G401.6 (cell line): Measurements from ENCODE around the gene RAB11FIP3.

Experiments
- FAIRE-seq: peaks from 2 replicates; lab custom pipeline; 2012; peaks lifted over from hg19 to GRCh38; lab: Jason Lieb, UNC

RAB11FIP3 gene

DNA sequence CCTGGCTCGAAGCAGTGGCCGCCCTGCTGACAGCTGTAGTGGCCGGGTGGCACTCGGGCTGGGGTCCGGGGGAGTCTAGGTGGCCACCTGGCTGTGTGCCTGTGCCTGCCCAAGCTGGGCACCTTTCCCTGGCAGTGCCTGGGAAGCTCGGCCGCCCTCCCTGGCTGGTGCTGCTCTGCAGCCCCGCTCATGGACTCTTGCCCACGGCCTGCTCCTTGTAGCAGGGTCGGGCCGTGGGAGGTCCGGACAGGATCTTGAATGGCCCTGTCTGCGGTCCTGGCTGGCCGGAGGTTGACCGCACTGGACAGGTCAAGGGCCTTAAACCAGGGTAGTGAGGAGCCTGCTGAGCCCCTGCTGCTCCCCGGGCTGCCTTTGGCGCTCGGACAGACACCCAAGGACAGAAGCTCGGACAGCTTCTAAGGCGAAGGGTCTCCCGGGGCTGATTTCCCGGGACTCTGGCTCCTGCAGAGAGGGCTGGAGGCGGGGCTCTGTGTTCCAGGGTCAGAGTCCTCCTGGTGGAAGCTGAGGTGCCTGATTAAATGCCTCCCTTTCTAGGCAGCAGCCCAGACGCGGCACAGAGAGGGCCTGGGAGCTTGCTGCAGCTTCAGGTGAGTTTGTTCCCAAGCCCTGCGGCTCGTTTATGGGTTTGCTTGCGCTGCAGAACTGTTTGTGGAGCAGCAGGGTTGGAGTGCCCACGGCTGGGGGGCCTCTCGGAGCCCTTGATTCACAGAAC lies 108.1 kb downstream of the RAB11FIP3 start:
- FAIRE-seq, result no peak

DNA sequence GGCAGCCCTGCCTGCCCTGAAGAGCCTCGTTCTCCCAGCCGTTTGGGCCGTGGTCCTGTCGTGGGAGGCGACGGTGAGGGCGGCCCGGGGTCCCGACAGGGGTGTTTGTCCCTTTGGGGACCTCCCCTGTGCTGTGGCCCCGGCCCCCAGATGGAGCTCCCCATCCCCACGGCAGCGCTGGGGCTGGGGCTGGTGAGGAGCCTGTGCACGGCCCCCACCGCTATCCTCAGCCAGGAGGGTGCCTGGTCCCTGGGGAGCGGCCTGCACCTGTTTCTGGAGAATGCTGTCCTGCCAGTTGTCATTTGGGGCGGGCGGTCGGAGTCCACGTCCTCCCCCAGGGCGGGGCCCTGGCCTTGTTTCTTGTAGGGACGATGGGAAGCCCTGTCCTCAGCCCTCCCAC lies 108.7 kb downstream of the RAB11FIP3 start:
- FAIRE-seq, result no peak

DNA sequence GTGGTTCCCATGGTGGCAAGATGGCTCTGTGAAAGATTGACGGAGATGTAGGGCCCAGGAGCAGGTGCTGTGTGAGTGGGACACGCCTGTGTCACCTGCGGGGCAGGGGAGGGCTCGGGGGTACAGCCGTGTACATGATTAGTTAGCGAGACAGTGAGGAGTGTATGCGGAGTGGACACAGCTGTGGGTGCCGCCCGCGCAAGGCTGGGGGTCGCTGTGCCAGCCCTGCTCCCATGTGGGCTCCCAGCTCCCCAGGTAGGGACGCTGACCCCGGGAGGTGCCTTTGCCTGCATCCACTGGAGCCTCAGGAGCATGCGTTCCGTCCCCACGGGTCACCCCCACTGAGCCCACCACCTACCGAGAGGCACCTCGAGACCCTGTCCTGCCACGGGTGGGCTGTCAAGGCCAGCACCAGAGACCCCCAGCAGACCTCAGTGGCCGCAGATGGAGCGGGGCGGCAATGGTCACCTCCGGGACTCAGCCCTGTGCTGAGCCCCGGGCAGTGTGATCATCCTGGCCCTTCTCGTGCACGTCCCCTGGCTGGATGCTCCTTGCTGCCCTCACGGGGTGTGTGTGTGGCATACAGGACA lies 109.5 kb downstream of the RAB11FIP3 start:
- FAIRE-seq, result no peak

DNA sequence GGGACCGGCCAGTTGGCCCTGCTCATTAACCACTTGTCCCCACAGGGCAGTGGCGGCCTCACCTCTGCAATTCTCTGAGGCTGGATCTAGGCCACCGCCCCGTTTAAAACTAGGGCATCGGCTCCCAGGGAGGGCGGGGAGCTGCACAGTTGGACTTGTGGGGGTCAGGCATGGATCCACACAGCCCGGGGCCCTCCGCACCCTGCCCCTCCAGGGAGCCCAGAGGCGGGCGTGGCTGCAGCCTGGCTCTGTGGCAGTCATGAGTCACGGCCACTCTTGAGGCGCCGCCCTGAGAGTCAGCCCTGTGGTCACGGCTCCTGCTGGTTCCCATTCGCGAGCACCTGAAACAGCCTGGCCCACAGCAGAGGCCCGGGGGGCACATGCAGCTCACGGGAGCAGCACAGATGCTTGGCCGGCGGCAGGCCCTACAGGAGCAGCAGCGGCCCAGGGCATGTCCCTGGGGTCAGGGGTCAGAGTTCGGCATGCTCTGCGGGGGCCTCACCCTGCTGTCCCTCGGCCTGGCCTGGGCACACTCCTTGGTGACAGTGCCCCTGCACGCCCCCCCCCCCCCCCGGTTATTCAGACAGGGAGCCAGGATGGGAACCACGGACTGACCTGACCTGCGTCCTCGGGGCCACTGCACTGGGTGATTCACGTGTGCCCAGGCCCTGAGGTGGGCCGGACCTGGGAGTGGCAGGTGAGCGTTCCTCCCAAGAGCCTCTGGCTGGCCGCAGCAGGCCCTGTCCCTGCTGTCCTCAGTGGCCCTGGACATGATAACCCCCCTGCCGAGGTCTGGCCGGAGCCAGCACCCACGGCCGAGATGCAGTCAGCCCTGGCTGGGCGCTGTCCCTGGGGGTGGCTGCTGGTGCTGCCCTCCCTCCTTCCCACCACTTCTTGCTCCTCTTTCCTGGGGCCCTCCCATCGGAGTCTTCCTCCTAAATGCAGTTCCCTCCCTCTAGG lies 110.3 kb downstream of the RAB11FIP3 start:
- FAIRE-seq, result no peak

DNA sequence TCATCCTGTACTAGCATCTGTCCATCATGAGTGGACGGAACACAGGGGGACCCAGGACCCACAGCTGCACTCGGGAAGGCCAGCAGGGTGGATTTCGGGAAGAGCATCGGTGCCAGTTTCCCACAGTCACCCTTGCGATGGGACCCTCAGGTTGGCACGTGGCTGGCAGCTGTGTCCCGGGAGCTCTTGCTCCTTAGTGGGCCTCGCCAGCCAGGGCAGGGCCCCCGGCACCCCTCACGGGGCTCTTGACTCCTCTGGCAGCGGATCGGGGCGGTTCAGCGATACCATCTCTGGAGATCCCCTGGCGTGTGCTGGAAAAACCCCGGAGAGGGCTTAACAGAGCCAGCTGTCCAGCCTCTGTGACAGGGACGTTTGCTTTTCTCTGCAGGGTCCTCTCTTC lies 111.3 kb downstream of the RAB11FIP3 start:
- no peak for FAIRE-seq

DNA sequence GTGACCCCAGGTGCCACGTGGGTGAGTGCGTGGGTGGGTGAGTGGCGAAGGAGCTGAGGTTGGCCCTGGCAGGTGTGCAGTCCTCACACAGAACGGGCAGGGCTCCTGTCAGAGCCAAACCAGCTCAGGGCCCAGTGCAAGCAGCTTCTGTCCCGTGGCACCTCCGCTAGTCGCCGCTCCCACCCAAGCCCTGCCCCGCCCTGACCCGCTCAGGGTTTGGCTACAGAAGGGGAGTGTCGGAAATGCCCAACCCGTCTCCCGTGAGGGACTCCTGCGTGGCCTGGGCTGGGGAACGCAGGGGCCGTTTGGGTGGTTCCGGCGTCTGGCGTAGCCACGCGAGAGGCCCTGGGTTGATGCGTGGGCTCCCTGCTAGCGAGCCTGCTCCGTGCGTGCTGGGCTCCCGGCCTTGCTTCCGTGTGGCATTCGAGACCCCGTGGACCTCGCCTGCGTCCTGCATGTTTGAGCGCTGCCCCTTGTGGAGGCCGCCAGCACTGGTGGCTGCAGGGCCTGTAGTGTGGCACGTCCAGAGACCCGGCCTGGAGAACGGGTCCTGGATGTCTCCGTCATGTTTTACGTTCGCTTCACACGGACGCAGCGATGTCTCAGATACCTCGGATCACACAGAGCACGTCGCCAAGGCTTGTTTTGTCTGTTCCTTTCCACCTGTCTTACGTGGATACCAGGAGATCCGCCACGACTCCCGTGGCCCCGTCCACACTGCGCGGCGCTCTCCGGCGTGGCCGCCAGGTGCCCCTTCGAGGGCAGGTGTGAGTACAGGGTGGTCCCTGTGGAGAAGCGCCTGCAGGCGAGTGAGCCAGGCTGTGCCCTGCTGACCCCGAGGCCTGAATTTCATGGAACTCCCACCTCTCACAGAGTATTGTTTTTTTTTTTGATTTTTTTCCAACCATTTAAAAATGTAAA lies 112.2 kb downstream of the RAB11FIP3 start:
- no peak for FAIRE-seq

DNA sequence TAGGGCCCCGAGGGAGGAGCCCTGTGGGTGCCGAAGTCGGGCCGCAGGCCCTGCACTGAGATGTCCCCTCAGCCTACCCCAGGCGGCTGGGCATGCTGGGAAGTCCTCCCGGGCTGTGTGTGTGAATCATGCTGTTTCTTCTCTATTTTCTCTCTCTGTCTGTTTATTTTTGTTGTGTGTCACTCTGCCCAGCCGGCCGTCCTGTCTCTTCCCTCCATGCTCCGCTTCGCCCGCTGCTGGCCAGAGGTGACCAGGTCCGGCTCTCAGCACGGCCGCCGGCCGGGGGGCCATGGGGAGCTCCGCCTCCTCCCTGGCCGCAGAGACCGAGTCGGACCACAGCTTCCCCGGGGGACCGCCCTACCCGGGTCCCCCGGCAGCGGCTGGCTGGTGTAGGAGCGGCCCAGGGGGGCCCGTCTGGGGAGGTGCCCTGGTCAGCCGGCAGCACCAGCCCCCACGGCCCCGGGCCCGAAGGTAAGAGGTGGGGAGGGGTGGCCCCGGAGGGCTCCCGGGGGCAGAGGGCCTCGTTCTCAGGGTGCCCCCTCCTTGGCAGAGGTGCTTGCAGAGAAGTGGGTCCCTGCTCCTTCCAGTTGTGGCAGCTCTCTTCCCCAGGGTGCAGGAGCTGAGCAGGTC lies 114.6 kb downstream of the RAB11FIP3 start:
- FAIRE-seq, result no peak

DNA sequence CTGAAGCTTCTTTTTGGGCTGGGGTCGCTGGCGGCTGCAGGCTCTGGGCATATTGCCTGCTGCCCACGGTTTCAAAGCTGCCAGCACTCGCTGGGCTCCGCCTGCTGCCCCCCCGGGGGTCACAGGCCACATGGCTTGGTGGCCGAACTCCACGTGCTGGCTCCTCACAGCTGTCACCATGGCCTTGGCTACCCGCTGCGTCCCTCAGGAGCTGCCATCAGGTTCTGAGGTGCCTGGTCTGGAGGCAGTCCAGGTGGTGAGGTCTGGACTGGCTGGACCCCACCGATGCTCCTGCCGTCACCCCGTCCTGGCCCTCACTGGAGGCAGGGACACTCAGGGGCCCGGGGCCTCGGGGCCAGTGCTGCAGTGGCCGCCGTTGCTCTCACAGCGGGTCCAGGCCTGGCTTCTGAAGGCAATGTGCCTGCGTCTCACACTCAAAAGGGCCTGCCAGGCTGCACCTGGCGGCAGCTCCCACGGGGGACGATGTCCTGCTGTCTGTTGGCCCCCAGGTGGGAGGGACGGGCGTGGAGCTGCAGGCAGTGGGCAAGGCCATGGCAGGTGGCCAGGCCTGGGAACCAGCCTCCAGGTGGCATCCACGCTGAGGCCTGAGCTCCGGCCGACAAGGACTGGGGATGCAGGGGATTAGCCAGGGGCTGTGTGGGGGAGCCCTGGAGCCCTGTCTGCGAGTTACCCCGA lies 115.3 kb downstream of the RAB11FIP3 start:
- FAIRE-seq, result no peak

DNA sequence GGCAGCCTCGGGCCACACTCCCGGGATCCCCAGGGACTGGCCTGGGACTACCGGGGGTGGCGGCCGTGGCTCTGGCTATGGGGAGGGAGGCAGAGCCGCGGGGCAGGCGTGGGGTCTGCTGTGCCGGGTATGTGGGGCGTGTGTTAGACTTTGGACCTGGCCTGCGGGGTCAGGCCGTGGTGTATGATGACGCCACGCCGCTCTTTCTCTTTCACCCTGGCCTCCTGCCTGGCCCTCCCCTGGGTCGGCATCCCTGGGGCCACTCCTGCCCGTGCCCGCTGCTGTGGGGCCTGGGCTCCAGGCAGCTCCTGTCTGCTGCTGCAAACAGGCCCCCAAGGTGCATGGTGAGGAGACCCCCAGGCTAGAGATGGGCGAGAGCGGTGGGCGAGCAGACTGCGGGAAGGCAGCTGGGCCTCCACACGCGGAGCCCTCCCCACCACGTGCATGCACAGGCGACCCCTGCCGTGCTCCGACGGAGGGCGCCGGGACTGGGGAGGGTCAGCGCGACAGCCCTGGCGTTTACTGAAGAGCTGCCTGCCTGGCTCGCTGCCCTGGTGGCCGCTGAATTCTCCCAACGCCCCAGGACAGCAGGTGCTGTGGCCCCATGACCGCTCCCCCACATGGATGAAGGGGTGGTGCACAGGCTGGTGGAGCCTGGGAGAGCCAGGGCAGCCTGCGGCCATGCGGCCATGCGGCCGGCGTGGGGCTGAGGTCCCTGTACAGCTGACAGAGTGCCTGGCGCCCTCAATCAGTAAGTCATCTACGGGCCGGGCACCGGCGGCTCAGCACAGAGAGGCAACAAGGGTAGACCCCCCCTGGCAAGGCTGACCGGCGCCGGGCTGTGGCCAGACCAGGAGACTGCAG lies 118.1 kb downstream of the RAB11FIP3 start:
- no peak for FAIRE-seq

DNA sequence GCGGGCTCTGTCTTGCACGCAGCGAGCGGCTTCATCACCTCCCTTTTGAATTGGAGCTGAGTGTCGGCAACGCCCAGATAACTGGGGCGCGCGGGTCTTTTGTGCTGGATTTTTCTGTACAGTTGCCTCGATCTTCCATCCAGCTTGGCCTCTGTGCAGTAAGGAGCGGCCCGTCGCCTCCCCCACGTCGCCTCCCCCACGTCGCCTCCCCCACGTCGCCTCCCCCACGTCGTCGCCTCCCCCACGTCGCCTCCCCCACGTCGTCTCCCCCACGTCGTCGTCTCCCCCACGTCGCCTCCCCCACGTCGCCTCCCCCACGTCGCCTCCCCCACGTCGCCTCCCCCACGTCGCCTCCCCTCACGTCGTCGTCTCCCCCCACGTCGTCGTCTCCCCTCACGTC lies 119.1 kb downstream of the RAB11FIP3 start:
- no peak for FAIRE-seq

DNA sequence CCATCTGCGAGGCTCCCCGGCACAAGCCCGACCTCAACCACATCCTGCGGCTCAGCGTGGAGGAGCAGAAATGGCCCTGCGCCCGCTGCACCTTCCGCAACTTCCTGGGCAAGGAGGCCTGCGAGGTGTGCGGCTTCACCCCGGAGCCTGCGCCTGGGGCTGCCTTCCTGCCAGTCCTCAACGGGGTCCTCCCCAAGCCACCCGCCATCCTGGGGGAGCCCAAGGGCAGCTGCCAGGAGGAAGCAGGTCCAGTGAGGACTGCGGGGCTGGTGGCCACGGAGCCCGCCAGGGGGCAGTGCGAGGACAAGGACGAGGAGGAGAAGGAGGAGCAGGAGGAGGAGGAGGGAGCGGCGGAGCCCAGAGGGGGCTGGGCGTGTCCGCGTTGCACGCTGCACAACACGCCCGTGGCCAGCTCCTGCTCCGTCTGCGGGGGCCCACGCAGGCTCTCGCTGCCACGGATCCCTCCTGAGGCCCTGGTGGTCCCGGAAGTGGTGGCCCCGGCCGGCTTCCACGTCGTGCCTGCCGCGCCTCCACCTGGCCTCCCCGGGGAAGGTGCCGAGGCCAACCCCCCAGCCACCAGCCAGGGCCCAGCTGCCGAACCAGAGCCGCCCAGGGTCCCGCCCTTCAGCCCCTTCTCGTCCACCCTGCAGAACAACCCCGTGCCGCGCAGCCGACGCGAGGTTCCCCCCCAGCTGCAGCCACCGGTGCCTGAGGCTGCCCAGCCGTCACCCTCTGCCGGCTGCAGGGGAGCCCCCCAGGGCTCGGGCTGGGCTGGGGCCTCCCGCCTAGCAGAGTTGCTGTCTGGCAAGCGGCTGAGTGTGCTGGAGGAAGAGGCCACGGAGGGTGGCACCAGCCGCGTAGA lies 121.7 kb downstream of the RAB11FIP3 start:
- no peak for FAIRE-seq

DNA sequence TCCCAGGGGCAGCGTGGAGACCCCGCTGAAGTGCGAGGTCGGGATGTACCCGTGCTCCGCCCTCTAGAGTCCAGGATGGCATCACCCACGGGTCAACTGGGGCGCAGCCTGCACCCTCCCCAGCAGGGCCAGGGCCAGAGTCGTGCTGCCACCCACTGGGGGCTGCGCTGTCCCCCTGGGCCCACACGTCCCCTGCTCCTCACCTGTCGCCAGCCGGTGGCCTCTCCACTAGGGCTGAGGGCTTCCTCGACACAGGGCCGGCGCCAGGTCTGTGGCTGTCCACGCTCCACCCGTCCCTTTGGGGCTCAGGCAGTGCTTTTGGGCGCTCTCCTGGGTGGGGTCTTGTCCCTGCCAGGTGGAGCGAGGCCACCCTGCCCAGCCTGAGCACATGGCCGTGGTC lies 123.1 kb downstream of the RAB11FIP3 start:
- FAIRE-seq, result no peak

DNA sequence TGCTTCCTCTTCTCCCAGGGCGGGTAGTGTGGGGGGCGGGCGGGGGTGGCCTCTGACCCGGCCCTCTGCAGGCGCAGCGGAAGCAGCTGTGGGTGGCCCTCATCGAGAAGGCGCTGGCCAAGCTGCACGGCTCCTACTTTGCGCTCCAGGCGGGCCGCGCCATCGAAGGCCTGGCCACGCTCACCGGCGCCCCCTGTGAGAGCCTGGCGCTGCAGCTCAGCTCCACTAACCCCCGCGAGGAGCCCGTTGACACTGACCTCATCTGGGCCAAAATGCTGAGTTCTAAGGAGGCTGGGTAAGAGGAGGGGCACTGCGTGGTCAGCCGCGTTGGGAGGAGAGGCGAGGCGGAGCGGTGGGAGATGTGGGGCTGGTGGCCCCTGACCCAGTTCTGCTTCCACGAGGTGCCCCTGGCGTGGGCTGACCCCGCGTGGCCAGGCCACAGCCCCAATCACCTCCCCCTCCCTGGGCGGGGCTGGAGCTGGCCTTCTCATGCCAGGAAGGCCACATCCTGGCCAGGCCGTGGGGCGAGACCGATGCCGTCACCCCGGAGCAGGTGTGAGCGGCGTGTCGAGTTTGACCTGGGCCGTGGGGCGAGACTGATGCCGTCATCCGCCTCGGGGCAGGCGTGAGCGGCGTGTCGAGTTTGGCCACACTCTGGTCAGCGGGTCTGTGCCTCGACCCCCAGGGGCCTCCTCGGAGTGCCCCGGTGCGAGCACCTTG lies 124.3 kb downstream of the RAB11FIP3 start:
- no peak for FAIRE-seq

DNA sequence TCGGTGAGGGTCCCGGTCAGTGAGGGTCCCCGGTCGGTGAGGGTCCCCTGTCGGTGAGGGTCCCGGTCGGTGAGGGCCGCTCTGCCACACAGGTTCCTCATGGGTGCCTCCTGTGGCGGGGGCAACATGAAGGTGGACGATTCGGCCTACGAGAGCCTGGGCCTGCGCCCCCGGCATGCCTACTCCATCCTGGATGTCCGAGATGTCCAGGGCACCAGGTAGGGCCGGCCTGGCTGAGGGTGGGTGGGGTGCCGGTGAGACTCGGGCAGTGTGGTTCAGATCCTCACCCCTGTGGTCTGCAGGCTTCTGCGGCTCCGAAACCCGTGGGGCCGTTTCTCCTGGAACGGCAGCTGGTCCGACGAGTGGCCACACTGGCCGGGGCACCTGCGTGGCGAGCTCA lies 125.8 kb downstream of the RAB11FIP3 start:
- FAIRE-seq, result no peak

DNA sequence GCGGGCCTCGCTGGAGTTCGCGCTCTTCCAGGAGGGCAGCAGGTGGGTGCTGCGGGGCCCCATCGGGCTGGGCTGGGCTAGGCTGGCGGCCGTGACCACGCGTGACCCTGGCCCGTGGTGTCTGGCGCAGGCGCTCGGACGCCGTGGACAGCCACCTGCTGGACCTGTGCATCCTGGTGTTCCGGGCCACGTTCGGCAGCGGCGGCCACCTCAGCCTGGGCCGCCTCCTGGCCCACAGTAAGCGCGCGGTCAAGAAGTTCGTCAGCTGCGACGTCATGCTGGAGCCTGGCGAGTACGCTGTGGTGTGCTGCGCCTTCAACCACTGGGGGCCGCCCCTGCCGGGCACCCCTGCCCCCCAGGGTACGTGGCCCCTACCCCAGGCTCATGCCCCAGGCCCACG lies 126.7 kb downstream of the RAB11FIP3 start:
- FAIRE-seq, result no peak

DNA sequence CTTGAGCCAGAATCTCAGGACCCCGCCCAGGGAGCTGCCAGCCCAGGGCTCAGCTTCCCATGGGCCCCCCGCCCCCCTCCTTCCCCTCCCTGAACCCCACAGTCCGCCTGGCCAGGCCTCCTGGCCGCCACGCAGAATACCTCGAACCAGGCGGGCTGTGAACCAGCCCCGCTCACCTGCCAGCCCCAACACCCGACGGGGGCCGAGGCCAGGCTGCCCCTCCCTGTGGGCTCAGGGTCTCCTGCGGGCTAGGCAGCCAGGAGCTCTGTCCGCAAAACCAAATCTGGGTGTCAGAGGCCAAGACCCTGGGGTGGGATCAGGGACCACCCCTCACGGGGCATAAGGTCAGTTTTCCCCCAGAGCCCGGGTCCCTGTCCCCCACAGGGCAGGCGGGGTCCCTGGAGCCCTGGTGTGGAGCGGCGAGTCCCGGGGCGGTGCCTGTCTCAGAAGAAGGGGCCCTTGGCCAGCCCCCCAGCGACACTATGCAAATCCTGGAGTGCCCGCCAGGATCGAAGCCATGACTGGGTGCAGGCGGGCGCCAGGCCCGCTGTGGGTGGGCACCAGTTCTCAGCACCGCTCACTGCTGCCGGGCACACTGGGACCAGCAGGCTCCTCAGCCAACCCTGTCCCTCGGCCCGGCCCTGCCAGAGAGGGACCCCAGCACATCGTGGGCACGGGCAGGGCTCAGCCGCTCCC lies 128.3 kb downstream of the RAB11FIP3 start:
- FAIRE-seq, result no peak

DNA sequence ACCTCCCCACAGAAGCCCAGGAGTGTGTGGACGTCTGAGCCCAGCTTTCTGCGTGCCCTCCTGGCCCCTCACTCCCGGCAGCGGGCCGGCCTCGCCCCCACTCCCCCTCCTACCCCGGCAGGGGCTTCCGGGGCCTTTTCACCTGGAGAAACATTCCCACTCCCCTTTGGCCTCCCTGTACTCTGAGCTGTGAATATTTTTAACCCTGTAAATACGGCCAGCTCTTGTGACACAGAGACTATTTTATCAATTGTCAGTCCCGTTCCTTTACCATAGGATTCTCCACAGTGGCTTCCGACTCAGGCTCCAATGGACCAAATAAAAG lies 128.8 kb downstream of the RAB11FIP3 start:
- FAIRE-seq, result no peak
